GM18867 (cell line): ENCODE measurements around the gene PSMB7.

Source experiments
- ATAC-seq: cut with Tn5 transposase; IDR thresholded peaks from one replicate; pipeline ENCODE4 v1.9.1; 2021; ENCODE audit warnings: mild to moderate bottlenecking, moderate library complexity; ENCODE audit not compliant: unreplicated experiment

Gene PSMB7

GRCh38 chr9:124384846-124385245 is 30.4 kb downstream of the PSMB7 start:
- ATAC-seq = no peak

GRCh38 chr9:124384210-124384609 is 31.0 kb downstream of the PSMB7 start:
- ATAC-seq = no peak

- ATAC-seq = no peak
These were observed 33.9 kb downstream of the PSMB7 start for GRCh38 chr9:124381170-124381945.

GRCh38 chr9:124377551-124378406 is 37.5 kb downstream of the PSMB7 start:
- no peak for ATAC-seq

- no peak for ATAC-seq
These were observed 38.9 kb downstream of the PSMB7 start for GRCh38 chr9:124376329-124376728.

GRCh38 chr9:124375726-124376125 is 39.5 kb downstream of the PSMB7 start:
- no peak for ATAC-seq

GRCh38 chr9:124373851-124374250 is 41.4 kb downstream of the PSMB7 start:
- no peak for ATAC-seq

GRCh38 chr9:124373386-124373785 is 41.9 kb downstream of the PSMB7 start:
- ATAC-seq = no peak

- ATAC-seq = no peak
These were observed 43.2 kb downstream of the PSMB7 start for GRCh38 chr9:124372038-124372437.

GRCh38 chr9:124370896-124371582 is 44.2 kb downstream of the PSMB7 start:
- no peak for ATAC-seq

- ATAC-seq = no peak
These were observed 45.9 kb downstream of the PSMB7 start for GRCh38 chr9:124369231-124369797.

- ATAC-seq = no peak
These were observed 46.5 kb downstream of the PSMB7 start for GRCh38 chr9:124368692-124369091.

GRCh38 chr9:124366476-124367220 is 48.6 kb downstream of the PSMB7 start:
- no peak for ATAC-seq

GRCh38 chr9:124365036-124365435 is 50.2 kb downstream of the PSMB7 start:
- ATAC-seq = no peak

GRCh38 chr9:124364141-124364540 is 51.1 kb downstream of the PSMB7 start:
- ATAC-seq = no peak

- no peak for ATAC-seq
These were observed 51.7 kb downstream of the PSMB7 start for GRCh38 chr9:124363326-124364096.

- no peak for ATAC-seq
These were observed 54.1 kb downstream of the PSMB7 start for GRCh38 chr9:124361128-124361527.

- ATAC-seq = no peak
These were observed 55.2 kb downstream of the PSMB7 start for GRCh38 chr9:124359855-124360678.

- no peak for ATAC-seq
These were observed 55.8 kb downstream of the PSMB7 start for GRCh38 chr9:124359426-124359825.
